GM18502 (cell line): ENCODE measurements around the gene SIVA1.
"Not testable (repeated sequence)": the region's sequence is repeated elsewhere in the genome, so short reads cannot be mapped to it uniquely, and the experiment has no call there.

Source experiments
- ATAC-seq: cut with Tn5 transposase; IDR thresholded peaks from one replicate; pipeline ENCODE4 v1.9.1; 2021; ENCODE audit warnings: mild to moderate bottlenecking; ENCODE audit not compliant: unreplicated experiment, poor library complexity

Gene SIVA1

GRCh38 chr14:104718871-104719270 is 34.1 kb upstream of the SIVA1 start:
- no peak for ATAC-seq

- no peak for ATAC-seq
These were observed 33.6 kb upstream of the SIVA1 start for GRCh38 chr14:104719343-104719742.

GRCh38 chr14:104721505-104722431 is 31.2 kb upstream of the SIVA1 start:
- no peak for ATAC-seq

GRCh38 chr14:104722938-104723650 is 29.9 kb upstream of the SIVA1 start:
- no peak for ATAC-seq

GRCh38 chr14:104723651-104724406 is 29.1 kb upstream of the SIVA1 start, which contains the start of gene ADSS1:
Gene ADSS1 (plus strand): TSS chr14:104724229. CDS start chr14:104724271, 42 bp downstream.
- ATAC-seq: peak; percentile 60

- no peak for ATAC-seq
These were observed 28.5 kb upstream of the SIVA1 start for GRCh38 chr14:104724407-104724980.

- ATAC-seq: no peak
These were observed 27.8 kb upstream of the SIVA1 start for GRCh38 chr14:104724981-104725771.

GRCh38 chr14:104725772-104726548 is 27.0 kb upstream of the SIVA1 start:
- no peak for ATAC-seq

GRCh38 chr14:104726600-104727451 is 26.1 kb upstream of the SIVA1 start:
- no peak for ATAC-seq

- no peak for ATAC-seq
These were observed 24.3 kb upstream of the SIVA1 start for GRCh38 chr14:104728631-104729030.

- not testable (repeated sequence) for ATAC-seq
These were observed 23.6 kb upstream of the SIVA1 start for GRCh38 chr14:104729176-104729834.

- no peak for ATAC-seq
These were observed 23.1 kb upstream of the SIVA1 start for GRCh38 chr14:104729835-104730181.

GRCh38 chr14:104730487-104730886 is 22.5 kb upstream of the SIVA1 start:
- no peak for ATAC-seq

GRCh38 chr14:104731320-104732294 is 21.3 kb upstream of the SIVA1 start:
- no peak for ATAC-seq

- no peak for ATAC-seq
These were observed 20.6 kb upstream of the SIVA1 start for GRCh38 chr14:104732355-104732804.
